HCT116 (cell line): Measurements from ENCODE around the gene MED13L. TPM values are rescaled to one million over a fixed set of nuclear protein-coding genes. Genes with fewer than 3 reads are reported as not detected.

Experiments used
- ATAC-seq: fragments of 200-7000 bp; cut with Tn5 transposase; 2 replicates; pipeline ENCODE4 v1.9.1; 2020; ENCODE audit warnings: mild to moderate bottlenecking, moderate library complexity
- BruUV-seq: library from RNA; stranded (reverse); fragments of 400-500 nt; replicated peaks from 2 replicates; lab custom pipeline; 2021; lab: Mats Ljungman, UMichigan
- CTCF ChIA-PET: fragments of 300-600 bp; sonication (Branson Sonifier 250); formaldehyde crosslinking; loops from one replicate; lab custom pipeline; 2021; ENCODE audit warnings: antibody characterized with exemption; lab: Charles Lee
- POLR2A ChIA-PET: fragments of 300-600, 350-600 bp; sonication (Branson Sonifier 250); formaldehyde crosslinking; loops from one replicate; lab custom pipeline; 2021; ENCODE audit warnings: antibody characterized with exemption; lab: Charles Lee
- RAD21 ChIA-PET, 2 experiments: fragments of 300-600 bp; sonication (Branson Sonifier 250); formaldehyde crosslinking; loops; one replicate each; lab custom pipeline; 2023; ENCODE audit warnings: low total read pairs in 2 of 2; ENCODE audit not compliant: uncharacterized antibody in 2 of 2, unreplicated experiment in 2 of 2, low non-redundant PET in 1 of 2; lab: Charles Lee
- DNase-seq: peaks from one replicate; pipeline ENCODE4 v3.0.0-alpha.2; 2010; ENCODE audit warnings: low read depth, low spot score
- H2AFZ ChIP-seq: fragments of 200-600 bp; shearing (Covaris generic), sonication (generic); 2 replicates; pipeline ENCODE4 v1.6.1; 2017; ENCODE audit warnings: low read depth, mixed run types, mixed read lengths, antibody characterized with exemption, low read length; ENCODE audit not compliant: poor library complexity, severe bottlenecking
- H3K27ac ChIP-seq: 2 replicates; pipeline ENCODE4 v1.5.1; 2012; ENCODE audit warnings: low read depth, low read length
- H3K27me3 ChIP-seq: fragments of 200-600 bp; sonication (generic); 2 replicates; pipeline ENCODE4 v1.6.1; 2016; ENCODE audit warnings: mixed run types, low read length, mixed read lengths; ENCODE audit not compliant: insufficient read depth
- H3K36me3 ChIP-seq, 2 experiments: fragments of 200-500 bp in 1 of 2; fragments of 200-600 bp in 1 of 2; sonication (Bioruptor generic) in 1 of 2; sonication (generic) in 1 of 2; 2 replicates each; pipeline versions ENCODE4 v1.5.1 to v1.6.1; 2014 to 2016; ENCODE audit warnings: low read length in 2 of 2, inconsistent platforms in 1 of 2, mixed read lengths in 1 of 2, mixed run types in 1 of 2; ENCODE audit not compliant: insufficient read depth in 2 of 2, control insufficient read depth in 1 of 2
- H3K4me1 ChIP-seq, 2 experiments: fragments of 200-600 bp in 1 of 2; sonication (generic) in 1 of 2; 2 replicates each; pipeline versions ENCODE4 v1.5.1 to v1.6.1; 2012 to 2017; ENCODE audit warnings: low read length in 2 of 2, inconsistent platforms in 1 of 2, mild to moderate bottlenecking in 1 of 2, mixed read lengths in 1 of 2, mixed run types in 1 of 2, moderate library complexity in 1 of 2; ENCODE audit not compliant: insufficient read depth in 2 of 2, control insufficient read depth in 1 of 2
- H3K4me2 ChIP-seq: fragments of 200-600 bp; sonication (generic); 2 replicates; pipeline ENCODE4 v1.6.1; 2017; ENCODE audit warnings: mixed run types, low read length, mixed read lengths
- H3K4me3 ChIP-seq, 2 experiments: fragments of 200-600 bp in 1 of 2; sonication (generic) in 1 of 2; replicated peaks in 1 of 2; 2 replicates each; pipeline ENCODE4 v1.5.1; 2011 to 2016; ENCODE audit warnings: low read length in 2 of 2, control low read depth in 1 of 2, low read depth in 1 of 2, mild to moderate bottlenecking in 1 of 2, mixed read lengths in 1 of 2, mixed run types in 1 of 2
- H3K79me2 ChIP-seq: fragments of 200-600 bp; sonication (generic); 2 replicates; pipeline ENCODE4 v1.6.1; 2017; ENCODE audit warnings: mild to moderate bottlenecking, mixed run types, low read length, moderate library complexity, mixed read lengths; ENCODE audit not compliant: insufficient read depth
- H3K9ac ChIP-seq: fragments of 200-600 bp; sonication (generic); 2 replicates; pipeline ENCODE4 v1.6.1; 2016; ENCODE audit warnings: low read length, mixed read lengths
- H3K9me2 ChIP-seq: fragments of 200-600 bp; sonication (generic), shearing (Covaris generic); 2 replicates; pipeline ENCODE4 v1.6.1; 2017; ENCODE audit warnings: mixed run types, mild to moderate bottlenecking, moderate library complexity; ENCODE audit not compliant: insufficient read depth
- H3K9me3 ChIP-seq, 2 experiments: fragments of 200-500 bp in 1 of 2; fragments of 200-600 bp in 1 of 2; sonication (Bioruptor generic) in 1 of 2; sonication (generic) in 1 of 2; 2 replicates each; pipeline ENCODE4 v1.6.1; 2014 to 2017; ENCODE audit warnings: low read length in 2 of 2, mixed read lengths in 2 of 2, inconsistent platforms in 1 of 2, low read depth in 1 of 2, mild to moderate bottlenecking in 1 of 2, mixed run types in 1 of 2, moderate library complexity in 1 of 2; ENCODE audit not compliant: control insufficient read depth in 1 of 2, insufficient read depth in 1 of 2
- H4K20me1 ChIP-seq: fragments of 200-600 bp; sonication (generic), shearing (Covaris generic); 2 replicates; pipeline ENCODE4 v1.6.1; 2017; ENCODE audit warnings: mixed run types, mild to moderate bottlenecking, moderate library complexity; ENCODE audit not compliant: insufficient read depth
- ATF3 ChIP-seq: IDR thresholded peaks from 2 replicates; pipeline ENCODE4 v1.6.1; 2012
- CTCF ChIP-seq, 3 experiments: fragments of 200-600 bp in 1 of 3; sonication (generic) in 1 of 3; IDR thresholded peaks in 2 of 3; conservative IDR thresholded peaks in 1 of 3; 2 replicates each; pipeline ENCODE4 v1.5.1; 2012 to 2017; ENCODE audit warnings: low read depth in 2 of 3, low read length in 2 of 3, antibody characterized with exemption in 1 of 3, borderline replicate concordance in 1 of 3, control low read depth in 1 of 3, mild to moderate bottlenecking in 1 of 3, mixed read lengths in 1 of 3, mixed run types in 1 of 3, moderate library complexity in 1 of 3; ENCODE audit not compliant: insufficient read depth in 1 of 3
- JUND ChIP-seq: IDR thresholded peaks from 2 replicates; pipeline ENCODE4 v1.6.1; 2012
- RAD21 ChIP-seq: IDR thresholded peaks from 2 replicates; pipeline ENCODE4 v1.6.1; 2012; ENCODE audit warnings: low read depth, mild to moderate bottlenecking
- SP1 ChIP-seq: IDR thresholded peaks from 2 replicates; pipeline ENCODE4 v1.6.1; 2012; ENCODE audit warnings: low read depth
- SRF ChIP-seq: IDR thresholded peaks from 2 replicates; pipeline ENCODE4 v1.6.1; 2012; ENCODE audit warnings: low read depth
- YY1 ChIP-seq: IDR thresholded peaks from 2 replicates; pipeline ENCODE4 v1.6.1; 2011; ENCODE audit warnings: low read length, low read depth, moderate library complexity, mild to moderate bottlenecking; ENCODE audit not compliant: insufficient replicate concordance; ENCODE audit errors: extremely low read depth
- ZFX ChIP-seq: fragments of 450-650 bp; IDR thresholded peaks from 2 replicates; pipeline ENCODE4 v1.6.1; 2017
- intact Hi-C: fragments of 100-400 bp; cut with micrococcal nuclease; formaldehyde crosslinking; loops from 2 replicates; pipeline ENCODE4 v1.10.0; 2022
- total RNA-seq: library from RNA; stranded (reverse); gene quantifications from one replicate; pipeline ENCODE4 v1.2.1, GENCODE V29; 2021; ENCODE audit not compliant: unreplicated experiment
- TF ChIP-seq, protein P1 (sequence below): IDR thresholded peaks from 2 replicates; pipeline ENCODE4 v1.6.1; 2012

Gene MED13L
- total RNA-seq, 1 experiment from 2014 or later: 176 TPM

GRCh38 chr12:115988625-115989563 lies 288.6 kb downstream of the MED13L start:
- no peak overlapping the region for H3K4me3 ChIP-seq
- H3K9me2 ChIP-seq: no peaks in the 10 kb centered on the region
- ATAC-seq (no peak), DNase-seq (no peak)
- ChIA-PET CTCF (no interaction called here), POLR2A (no interaction called here)
- peaks cover 100% of the 10 kb centered on the region for H3K79me2 ChIP-seq
- H3K27me3 ChIP-seq: no peaks in the 10 kb centered on the region
- no peak overlapping the region for H3K9ac ChIP-seq
- H4K20me1 ChIP-seq: peaks cover 18% of the 10 kb centered on the region; the same call in 1 of the 2 replicates
- H3K4me2 ChIP-seq: no peak overlapping the region
- H3K27ac ChIP-seq: no peak overlapping the region; the same call in 1 of the 2 replicates
- peaks cover 30 to 47% of the 10 kb centered on the region in 2 experiments for H3K36me3 ChIP-seq
- H2AFZ ChIP-seq: no peak overlapping the region
- H3K4me1 ChIP-seq: no peaks in the 10 kb centered on the region
- intact Hi-C loops: no loop called here
- TF ChIP-seq, protein P1, sequence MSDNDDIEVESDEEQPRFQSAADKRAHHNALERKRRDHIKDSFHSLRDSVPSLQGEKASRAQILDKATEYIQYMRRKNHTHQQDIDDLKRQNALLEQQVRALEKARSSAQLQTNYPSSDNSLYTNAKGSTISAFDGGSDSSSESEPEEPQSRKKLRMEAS: no peak
- TF ChIP-seq YY1 (no peak), RAD21 (no peak), CTCF (IDR thresholded peaks at IDR 0.05 in 2 of 3, conservative IDR thresholded peaks at IDR 0.05 in 1 of 3; ENCODE audit: borderline replicate concordance in 1 of 3, insufficient read depth in 1 of 3, low read depth in 2 of 3, low read length in 2 of 3) (no peak), JUND (no peak), ATF3 (no peak), ZFX (no peak), SRF (no peak), SP1 (no peak)
- TF ChIP-seq, all 23 proteins: peak for 0
- RAD21 ChIA-PET: no interaction called here
- BruUV-seq: no TSS peak
- no peaks in the 10 kb centered on the region for H3K9me3 ChIP-seq
